ENCODE measurements around the gene ARL5A. TPM values are rescaled to one million over a fixed set of nuclear protein-coding genes. Genes with fewer than 3 reads are reported as not detected.

Gene ARL5A
- total and polyA plus RNA-seq, 2 of the 4 experiments (the other 2 are of a cell fraction) = 22.3 to 45.5 TPM

DNA sequence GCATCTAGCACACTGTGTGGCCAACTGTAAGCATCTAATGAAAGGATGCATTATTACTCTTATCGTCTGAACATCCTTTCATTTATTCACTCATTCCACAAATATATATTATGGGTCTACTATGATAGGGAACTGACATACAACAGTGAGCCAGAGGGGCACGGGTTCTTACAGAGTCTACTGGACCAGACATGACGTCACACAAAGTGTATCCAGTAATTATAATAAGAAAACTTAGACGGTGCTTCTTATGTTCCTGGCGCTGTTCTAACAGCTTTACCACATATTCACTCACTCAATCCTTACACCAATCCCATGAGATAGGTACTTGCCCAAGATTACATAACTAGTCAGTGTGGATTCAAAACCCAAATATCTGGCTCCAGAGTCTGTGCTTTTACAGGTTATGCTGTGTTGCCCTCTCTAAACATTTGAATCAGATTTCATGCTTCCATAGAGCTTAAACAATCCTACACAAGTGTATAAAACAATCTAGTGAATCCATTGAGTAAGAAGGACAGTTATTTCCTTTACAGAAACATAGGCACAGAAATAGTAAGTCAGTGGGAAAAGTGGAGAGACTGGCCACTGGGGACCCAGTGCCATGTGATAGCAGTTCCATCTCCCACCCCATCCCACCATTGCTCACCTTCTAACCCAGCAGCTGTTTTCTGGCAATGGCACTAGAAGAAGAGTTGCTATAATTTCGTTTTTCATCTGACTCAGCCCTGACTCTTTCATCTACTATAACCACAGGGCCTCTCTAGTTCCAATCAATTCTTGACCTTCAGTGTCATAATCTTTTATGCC lies 24.2 kb upstream of the ARL5A start:
- Histone ChIP-seq H3K79me1 (ENCODE audit: low read depth in 1 of 2, low read length in 2 of 2) (no peaks in the 10 kb centered on the region), H3K27ac (ENCODE audit: insufficient read depth, low read length) (no peak overlapping the region), H2AK9ac (replicated peaks; ENCODE audit: low read depth, low read length, poor library complexity) (no peak overlapping the region), H4K8ac (ENCODE audit: low read depth in 2 of 2, low read length in 2 of 2) (no peak overlapping the region), H3K9ac (ENCODE audit: low read depth, low read length) (no peak overlapping the region), H4K5ac (ENCODE audit: low read depth, low read length) (no peak overlapping the region), H3K14ac (replicated peaks; ENCODE audit: low read depth, low read length) (no peak overlapping the region), H2BK20ac (ENCODE audit: low read depth, low read length) (no peak overlapping the region), H3K4me3 (ENCODE audit: insufficient read depth, low read depth, low read length) (no peak overlapping the region), H2BK120ac (ENCODE audit: low read depth, low read length) (no peak overlapping the region), H2AFZ (replicated peaks; ENCODE audit: low read length, poor library complexity) (no peak overlapping the region), H4K91ac (ENCODE audit: insufficient read depth, low read depth, low read length) (no peak overlapping the region), H2BK15ac (ENCODE audit: low read depth, low read length) (no peak overlapping the region), H3K9me3 (ENCODE audit: control insufficient read depth, insufficient read depth, low read length) (no peaks in the 10 kb centered on the region), H2AK5ac (ENCODE audit: low read depth, low read length) (no peak overlapping the region), H3K56ac (ENCODE audit: extremely low read depth, insufficient read depth, low read length) (no peak overlapping the region), H2BK5ac (ENCODE audit: low read depth, low read length, poor library complexity, severe bottlenecking) (no peak overlapping the region), H3K4me1 (ENCODE audit: control insufficient read depth, insufficient read depth, low read length) (no peaks in the 10 kb centered on the region), H4K20me1 (ENCODE audit: insufficient read depth, low read length) (no peaks in the 10 kb centered on the region), H3K27me3 (ENCODE audit: control insufficient read depth, insufficient read depth, low read length) (no peaks in the 10 kb centered on the region), H3K36me3 (ENCODE audit: control insufficient read depth, insufficient read depth, low read length) (no peaks in the 10 kb centered on the region), H3K23ac (ENCODE audit: low read depth, low read length) (no peak overlapping the region), H3K4ac (ENCODE audit: low read depth, low read length) (no peak overlapping the region), H3K4me2 (ENCODE audit: low read depth, low read length) (no peak overlapping the region), H3K18ac (ENCODE audit: low read depth, low read length) (no peak overlapping the region), H3K9me1 (ENCODE audit: insufficient read depth, low read length) (no peaks in the 10 kb centered on the region)
- in situ Hi-C loops (cut with MboI; ENCODE audit: low sequenced_read_pairs) = no loop called here
- CTCF ChIA-PET = no interaction called here
- no CpG with 5 or more reads among the region's 6 CpGs for WGBS, 2 experiments (ENCODE audit: extremely low coverage in 2 of 2, insufficient read length in 1 of 2)
- no TSS peak for BruUV-seq (replicated peaks)
- intact Hi-C loops (cut with micrococcal nuclease) = no loop called here
- DNase-seq (no peak), ATAC-seq (ENCODE audit: low read depth) (no peak)
- no peak for TF ChIP-seq RAD21 (IDR thresholded peaks at IDR 0.05; ENCODE audit: low read length)
- TF ChIP-seq, protein P1, sequence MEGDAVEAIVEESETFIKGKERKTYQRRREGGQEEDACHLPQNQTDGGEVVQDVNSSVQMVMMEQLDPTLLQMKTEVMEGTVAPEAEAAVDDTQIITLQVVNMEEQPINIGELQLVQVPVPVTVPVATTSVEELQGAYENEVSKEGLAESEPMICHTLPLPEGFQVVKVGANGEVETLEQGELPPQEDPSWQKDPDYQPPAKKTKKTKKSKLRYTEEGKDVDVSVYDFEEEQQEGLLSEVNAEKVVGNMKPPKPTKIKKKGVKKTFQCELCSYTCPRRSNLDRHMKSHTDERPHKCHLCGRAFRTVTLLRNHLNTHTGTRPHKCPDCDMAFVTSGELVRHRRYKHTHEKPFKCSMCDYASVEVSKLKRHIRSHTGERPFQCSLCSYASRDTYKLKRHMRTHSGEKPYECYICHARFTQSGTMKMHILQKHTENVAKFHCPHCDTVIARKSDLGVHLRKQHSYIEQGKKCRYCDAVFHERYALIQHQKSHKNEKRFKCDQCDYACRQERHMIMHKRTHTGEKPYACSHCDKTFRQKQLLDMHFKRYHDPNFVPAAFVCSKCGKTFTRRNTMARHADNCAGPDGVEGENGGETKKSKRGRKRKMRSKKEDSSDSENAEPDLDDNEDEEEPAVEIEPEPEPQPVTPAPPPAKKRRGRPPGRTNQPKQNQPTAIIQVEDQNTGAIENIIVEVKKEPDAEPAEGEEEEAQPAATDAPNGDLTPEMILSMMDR (conservative IDR thresholded peaks at IDR 0.05; ENCODE audit: low read depth, low read length) = no peak
- TF ChIP-seq MAFK (IDR thresholded peaks at IDR 0.05; ENCODE audit: low read depth, low read length) = no peak
- TF ChIP-seq, protein P2, sequence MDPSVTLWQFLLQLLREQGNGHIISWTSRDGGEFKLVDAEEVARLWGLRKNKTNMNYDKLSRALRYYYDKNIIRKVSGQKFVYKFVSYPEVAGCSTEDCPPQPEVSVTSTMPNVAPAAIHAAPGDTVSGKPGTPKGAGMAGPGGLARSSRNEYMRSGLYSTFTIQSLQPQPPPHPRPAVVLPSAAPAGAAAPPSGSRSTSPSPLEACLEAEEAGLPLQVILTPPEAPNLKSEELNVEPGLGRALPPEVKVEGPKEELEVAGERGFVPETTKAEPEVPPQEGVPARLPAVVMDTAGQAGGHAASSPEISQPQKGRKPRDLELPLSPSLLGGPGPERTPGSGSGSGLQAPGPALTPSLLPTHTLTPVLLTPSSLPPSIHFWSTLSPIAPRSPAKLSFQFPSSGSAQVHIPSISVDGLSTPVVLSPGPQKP (IDR thresholded peaks at IDR 0.05; ENCODE audit: borderline replicate concordance, low read depth, low read length) = no peak
- TF ChIP-seq BHLHE40 (IDR thresholded peaks at IDR 0.05; ENCODE audit: low read depth, low read length) = no peak
- no peak for TF ChIP-seq SMC3 (IDR thresholded peaks at IDR 0.05; ENCODE audit: low read depth, low read length)
- no peak for TF ChIP-seq FOS (IDR thresholded peaks at IDR 0.05; ENCODE audit: low read depth, low read length)
- no peak for TF ChIP-seq NFE2L2 (IDR thresholded peaks at IDR 0.05; ENCODE audit: low read depth, low read length)
- TF ChIP-seq, protein P3, sequence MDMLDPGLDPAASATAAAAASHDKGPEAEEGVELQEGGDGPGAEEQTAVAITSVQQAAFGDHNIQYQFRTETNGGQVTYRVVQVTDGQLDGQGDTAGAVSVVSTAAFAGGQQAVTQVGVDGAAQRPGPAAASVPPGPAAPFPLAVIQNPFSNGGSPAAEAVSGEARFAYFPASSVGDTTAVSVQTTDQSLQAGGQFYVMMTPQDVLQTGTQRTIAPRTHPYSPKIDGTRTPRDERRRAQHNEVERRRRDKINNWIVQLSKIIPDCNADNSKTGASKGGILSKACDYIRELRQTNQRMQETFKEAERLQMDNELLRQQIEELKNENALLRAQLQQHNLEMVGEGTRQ (IDR thresholded peaks at IDR 0.05; ENCODE audit: low read depth, low read length) = no peak
- no peak for TF ChIP-seq RFX5 (IDR thresholded peaks at IDR 0.05; ENCODE audit: low read depth, low read length)
- TF ChIP-seq CHD1 (IDR thresholded peaks at IDR 0.05; ENCODE audit: low read depth, low read length) = no peak
- no peak for TF ChIP-seq POLR2A (IDR thresholded peaks at IDR 0.05; ENCODE audit: low read depth, low read length)
- TF ChIP-seq CEBPB (IDR thresholded peaks at IDR 0.05; ENCODE audit: low read depth, low read length) = no peak
- TF ChIP-seq MXI1 (IDR thresholded peaks at IDR 0.05; ENCODE audit: borderline replicate concordance, low read depth, low read length) = no peak
- no peak for TF ChIP-seq MAZ (IDR thresholded peaks at IDR 0.05; ENCODE audit: borderline replicate concordance, low read depth, low read length)
- TF ChIP-seq RCOR1 (IDR thresholded peaks at IDR 0.05; ENCODE audit: insufficient replicate concordance, low read length) = no peak
- POLR2A ChIA-PET (ENCODE audit: unreplicated experiment) = no interaction called here
- dilution Hi-C loops (cut with HindIII; ENCODE audit: low sequenced_read_pairs, unreplicated experiment) = no loop called here

All from IMR-90 (cell line).